SJSA1 (cell line): ENCODE measurements around the gene RNF125. TPM values are rescaled to one million over a fixed set of nuclear protein-coding genes. Genes with fewer than 3 reads are reported as not detected.
"Not testable (repeated sequence)": the region's sequence is repeated elsewhere in the genome, so short reads cannot be mapped to it uniquely, and the experiment has no call there.

ENCODE experiments used
- DNase-seq, 2 experiments: peaks; one replicate each; pipeline ENCODE4 v3.0.0-alpha.2; 2015 to 2020; ENCODE audit warnings: low spot score in 2 of 2, low read depth in 1 of 2
- H3K27ac ChIP-seq: fragments of 250-450 bp; sonication (Bioruptor Pico); 2 replicates; pipeline ENCODE4 v1.5.1; 2020; ENCODE audit warnings: mild to moderate bottlenecking, moderate library complexity
- H3K27me3 ChIP-seq: fragments of 250-450 bp; sonication (Bioruptor Pico); replicated peaks from 2 replicates; pipeline ENCODE4 v1.5.1; 2020; ENCODE audit warnings: mild to moderate bottlenecking, moderate library complexity
- H3K36me3 ChIP-seq: fragments of 250-450 bp; sonication (Bioruptor Pico); 2 replicates; pipeline ENCODE4 v1.5.1; 2020; ENCODE audit warnings: mild to moderate bottlenecking
- H3K4me1 ChIP-seq: fragments of 250-450 bp; sonication (Bioruptor Pico); replicated peaks from 2 replicates; pipeline ENCODE4 v1.6.1; 2021; ENCODE audit warnings: mild to moderate bottlenecking
- H3K4me3 ChIP-seq: fragments of 250-450 bp; sonication (Bioruptor Pico); 2 replicates; pipeline ENCODE4 v1.5.1; 2020; ENCODE audit warnings: mild to moderate bottlenecking
- H3K9me3 ChIP-seq: fragments of 250-450 bp; sonication (Bioruptor Pico); replicated peaks from 2 replicates; pipeline ENCODE4 v1.5.1; 2020; ENCODE audit warnings: mild to moderate bottlenecking
- total RNA-seq: library from RNA; depleted of rRNA; stranded (reverse); fragments of >200 nt; shearing (Covaris generic); gene quantifications from 2 replicates; pipeline ENCODE4 v1.2.3, GENCODE V29; 2014

Gene RNF125
- total RNA-seq, 1 experiment from 2014 or later, result not detected

- H3K4me1 ChIP-seq, DNase-seq, H3K9me3 ChIP-seq, H3K4me3 ChIP-seq, H3K36me3 ChIP-seq, H3K27ac ChIP-seq, H3K27me3 ChIP-seq: not testable (repeated sequence)
Measured at GRCh38 chr18:32001141-32001540, 17.5 kb upstream of the RNF125 start.

- H3K9me3 ChIP-seq, H3K4me1 ChIP-seq, H3K4me3 ChIP-seq, DNase-seq, H3K27ac ChIP-seq, H3K27me3 ChIP-seq, H3K36me3 ChIP-seq: not testable (repeated sequence)
Measured at GRCh38 chr18:32003822-32004221, 14.8 kb upstream of the RNF125 start.

GRCh38 chr18:32010124-32010721 lies 8.4 kb upstream of the RNF125 start:
- Histone ChIP-seq H3K27me3 (no peaks in the 10 kb centered on the region), H3K4me3 (no peak overlapping the region)
- DNase-seq, result no peak

GRCh38 chr18:32011193-32011592 lies 7.4 kb upstream of the RNF125 start:
- no peak for DNase-seq
- H3K36me3 ChIP-seq, result no peaks in the 10 kb centered on the region
- no peaks in the 10 kb centered on the region for H3K9me3 ChIP-seq
- no peaks in the 10 kb centered on the region for H3K4me1 ChIP-seq
- no peak overlapping the region for H3K27ac ChIP-seq
- 0 out of 2 replicates have a peak, but pooled peaks cover 2% of the 10 kb centered on the region for H3K27me3 ChIP-seq
- no peak overlapping the region for H3K4me3 ChIP-seq

More at GRCh38 chr18:32010124-32010721, 8.4 kb upstream of the RNF125 start:
- Histone ChIP-seq H3K36me3 (no peaks in the 10 kb centered on the region), H3K27ac (no peak overlapping the region), H3K4me1 (no peaks in the 10 kb centered on the region), H3K9me3 (no peaks in the 10 kb centered on the region)

- Histone ChIP-seq H3K4me1 (peaks cover 10% of the 10 kb centered on the region), H3K27ac (no peak overlapping the region), H3K9me3 (no peaks in the 10 kb centered on the region), H3K36me3 (no peaks in the 10 kb centered on the region), H3K27me3 (peaks cover 36% of the 10 kb centered on the region), H3K4me3 (no peak overlapping the region)
- no peak for DNase-seq
Measured at GRCh38 chr18:32019251-32019948, 775 bp downstream of the RNF125 start.

GRCh38 chr18:32019949-32020625 lies 1.5 kb downstream of the RNF125 start:
- H3K27ac ChIP-seq, H3K9me3 ChIP-seq, DNase-seq, H3K36me3 ChIP-seq, H3K4me3 ChIP-seq: not testable (repeated sequence)
- peaks cover 36% of the 10 kb centered on the region for H3K27me3 ChIP-seq
- H3K4me1 ChIP-seq, result peaks cover 10% of the 10 kb centered on the region

- Histone ChIP-seq H3K27me3 (peaks cover 32% of the 10 kb centered on the region), H3K27ac (no peak overlapping the region), H3K4me1 (peaks cover 10% of the 10 kb centered on the region), H3K36me3 (no peaks in the 10 kb centered on the region), H3K4me3 (no peak overlapping the region), H3K9me3 (no peaks in the 10 kb centered on the region)
- no peak for DNase-seq
Measured at GRCh38 chr18:32021756-32022564, 3.3 kb downstream of the RNF125 start.

GRCh38 chr18:32025744-32026143 lies 7.1 kb downstream of the RNF125 start:
- Histone ChIP-seq H3K4me1 (no peaks in the 10 kb centered on the region), H3K27ac (no peak overlapping the region)
- no peak for DNase-seq

GRCh38 chr18:32026491-32027086 lies 8.0 kb downstream of the RNF125 start:
- H3K4me1 ChIP-seq, result no peaks in the 10 kb centered on the region
- no peak overlapping the region for H3K27ac ChIP-seq
- no peaks in the 10 kb centered on the region for H3K36me3 ChIP-seq
- no peaks in the 10 kb centered on the region for H3K27me3 ChIP-seq
- DNase-seq, result no peak
- H3K4me3 ChIP-seq, result no peak overlapping the region
- no peaks in the 10 kb centered on the region for H3K9me3 ChIP-seq

More at GRCh38 chr18:32025744-32026143, 7.1 kb downstream of the RNF125 start:
- H3K27me3 ChIP-seq, result no peaks in the 10 kb centered on the region
- H3K36me3 ChIP-seq, result no peaks in the 10 kb centered on the region
- H3K4me3 ChIP-seq, result no peak overlapping the region
- no peaks in the 10 kb centered on the region for H3K9me3 ChIP-seq

GRCh38 chr18:32029558-32029957 lies 10.9 kb downstream of the RNF125 start:
- no peaks in the 10 kb centered on the region for H3K4me1 ChIP-seq
- H3K36me3 ChIP-seq, result no peaks in the 10 kb centered on the region
- H3K9me3 ChIP-seq, result no peaks in the 10 kb centered on the region
- H3K27ac ChIP-seq, result no peak overlapping the region
- no peaks in the 10 kb centered on the region for H3K27me3 ChIP-seq
- H3K4me3 ChIP-seq, result no peak overlapping the region
- no peak for DNase-seq

- no peaks in the 10 kb centered on the region for H3K4me1 ChIP-seq
- H3K27me3 ChIP-seq, result no peaks in the 10 kb centered on the region
- no peak for DNase-seq
- no peak overlapping the region for H3K27ac ChIP-seq
- H3K9me3 ChIP-seq, result no peaks in the 10 kb centered on the region
- H3K4me3 ChIP-seq, result no peak overlapping the region
- H3K36me3 ChIP-seq, result no peaks in the 10 kb centered on the region
Measured at GRCh38 chr18:32032609-32033008, 14.0 kb downstream of the RNF125 start.

- Histone ChIP-seq H3K27me3 (no peaks in the 10 kb centered on the region), H3K4me1 (no peaks in the 10 kb centered on the region), H3K9me3 (no peaks in the 10 kb centered on the region), H3K27ac (no peak overlapping the region), H3K4me3 (no peak overlapping the region), H3K36me3 (no peaks in the 10 kb centered on the region)
- no peak for DNase-seq
Measured at GRCh38 chr18:32036506-32037180, 18.0 kb downstream of the RNF125 start.

GRCh38 chr18:32037616-32038015 lies 19.0 kb downstream of the RNF125 start:
- Histone ChIP-seq H3K27me3 (no peaks in the 10 kb centered on the region), H3K27ac (no peak overlapping the region), H3K4me3 (no peak overlapping the region), H3K4me1 (no peaks in the 10 kb centered on the region), H3K36me3 (no peaks in the 10 kb centered on the region), H3K9me3 (no peaks in the 10 kb centered on the region)
- no peak for DNase-seq
